Measurements from ENCODE around the gene ANKRD53.

Gene ANKRD53

GRCh38 chr2:70984228-70984575 lies 5.8 kb downstream of the ANKRD53 start:
- no peak for TF ChIP-seq CREB5 (CRISPR knock-in tag; IDR thresholded peaks at IDR 0.05; ENCODE audit: low read depth)
- TF ChIP-seq RARB (CRISPR knock-in tag; IDR thresholded peaks at IDR 0.05) = no peak
- no peak for TF ChIP-seq ARNTL (CRISPR knock-in tag; IDR thresholded peaks at IDR 0.05; ENCODE audit: borderline replicate concordance, low read depth)
- no peak for TF ChIP-seq ISL1 (CRISPR knock-in tag; IDR thresholded peaks at IDR 0.05)
- no peak for TF ChIP-seq ZC3H10 (CRISPR knock-in tag; IDR thresholded peaks at IDR 0.05)
- no peak for TF ChIP-seq CSDC2 (CRISPR knock-in tag; IDR thresholded peaks at IDR 0.05)
- TF ChIP-seq ZNF8 (CRISPR knock-in tag; IDR thresholded peaks at IDR 0.05) = no peak
- TF ChIP-seq ZFP3 (CRISPR knock-in tag; IDR thresholded peaks at IDR 0.05) = no peak
- TF ChIP-seq ZFP30 (CRISPR knock-in tag; IDR thresholded peaks at IDR 0.05) = no peak
- no peak for TF ChIP-seq TOX (CRISPR knock-in tag; IDR thresholded peaks at IDR 0.05; ENCODE audit: borderline replicate concordance)
- TF ChIP-seq GLIS3 (CRISPR knock-in tag; IDR thresholded peaks at IDR 0.05) = no peak
- no peak for TF ChIP-seq SNAI2 (CRISPR knock-in tag; IDR thresholded peaks at IDR 0.05)
- TF ChIP-seq PATZ1 (CRISPR knock-in tag; IDR thresholded peaks at IDR 0.05; ENCODE audit: borderline replicate concordance) = no peak
- ATAC-seq = no peak

GRCh38 chr2:70984576-70985282 lies 6.3 kb downstream of the ANKRD53 start:
- no peak for TF ChIP-seq ZFP3 (CRISPR knock-in tag; IDR thresholded peaks at IDR 0.05)
- TF ChIP-seq SNAI2 (CRISPR knock-in tag; IDR thresholded peaks at IDR 0.05) = no peak
- ATAC-seq = peak; percentile 56; the same call in 2 of the 3 replicates

- no peak for ATAC-seq
- TF ChIP-seq ARNTL (CRISPR knock-in tag; IDR thresholded peaks at IDR 0.05; ENCODE audit: borderline replicate concordance, low read depth) = no peak
- TF ChIP-seq CSRNP3 (CRISPR knock-in tag; IDR thresholded peaks at IDR 0.05) = no peak
- TF ChIP-seq TSHZ2 (CRISPR knock-in tag; IDR thresholded peaks at IDR 0.05) = no peak
- TF ChIP-seq CREB5 (CRISPR knock-in tag; IDR thresholded peaks at IDR 0.05; ENCODE audit: low read depth) = no peak
- no peak for TF ChIP-seq CSDC2 (CRISPR knock-in tag; IDR thresholded peaks at IDR 0.05)
- no peak for TF ChIP-seq ISL1 (CRISPR knock-in tag; IDR thresholded peaks at IDR 0.05)
- no peak for TF ChIP-seq ZNF565 (CRISPR knock-in tag; conservative IDR thresholded peaks at IDR 0.05; ENCODE audit: low read depth)
- no peak for TF ChIP-seq TOX (CRISPR knock-in tag; IDR thresholded peaks at IDR 0.05; ENCODE audit: borderline replicate concordance)
- TF ChIP-seq PATZ1 (CRISPR knock-in tag; IDR thresholded peaks at IDR 0.05; ENCODE audit: borderline replicate concordance) = no peak
- TF ChIP-seq SNAI2 (CRISPR knock-in tag; IDR thresholded peaks at IDR 0.05) = no peak
- TF ChIP-seq GLIS3 (CRISPR knock-in tag; IDR thresholded peaks at IDR 0.05) = no peak
- no peak for TF ChIP-seq ZNF8 (CRISPR knock-in tag; IDR thresholded peaks at IDR 0.05)
- TF ChIP-seq ESRRG (CRISPR knock-in tag; IDR thresholded peaks at IDR 0.05) = no peak
- no peak for TF ChIP-seq BACH2 (CRISPR knock-in tag; IDR thresholded peaks at IDR 0.05; ENCODE audit: borderline replicate concordance)
- TF ChIP-seq TCF4 (CRISPR knock-in tag; IDR thresholded peaks at IDR 0.05; ENCODE audit: borderline replicate concordance) = no peak
- no peak for TF ChIP-seq POU6F1 (CRISPR knock-in tag; IDR thresholded peaks at IDR 0.05; ENCODE audit: borderline replicate concordance, low read depth)
- no peak for TF ChIP-seq ZFP3 (CRISPR knock-in tag; IDR thresholded peaks at IDR 0.05)
- no peak for TF ChIP-seq ZFP30 (CRISPR knock-in tag; IDR thresholded peaks at IDR 0.05)
- no peak for TF ChIP-seq RARB (CRISPR knock-in tag; IDR thresholded peaks at IDR 0.05)
These were observed 6.9 kb downstream of the ANKRD53 start for GRCh38 chr2:70985283-70985688.
